Upper lobe of left lung (tissue), 6 donors: ENCODE data around the gene UQCC2. TPM values are rescaled to one million over a fixed set of nuclear protein-coding genes. Genes with fewer than 3 reads are reported as not detected.

Experiments used
- ATAC-seq, 2 donors: fragments of 200-7000 bp; cut with Tn5 transposase; one replicate each; pipeline ENCODE4 v1.9.1; 2022; ENCODE audit warnings: mild to moderate bottlenecking in 2 of 2, moderate library complexity in 2 of 2; ENCODE audit not compliant: low FRiP score in 2 of 2
- DNase-seq, 2 donors: peaks; one replicate each; pipeline ENCODE4 v3.0.0-alpha.2; 2019 to 2020
- H3K27ac ChIP-seq, 4 donors: fragments of 200-600 bp; sonication (generic); one replicate each; pipeline ENCODE4 v1.5.1; 2016 to 2019
- H3K27me3 ChIP-seq, 4 donors: fragments of 200-600 bp; sonication (generic); one replicate each; pipeline ENCODE4 v1.5.1; 2017 to 2019
- H3K36me3 ChIP-seq, 4 donors: fragments of 200-600 bp; sonication (generic); one replicate each; pipeline ENCODE4 v1.5.1; 2016 to 2019
- H3K4me1 ChIP-seq, 4 donors: fragments of 200-600 bp; sonication (generic); one replicate each; pipeline ENCODE4 v1.5.1; 2018 to 2019
- H3K4me3 ChIP-seq, 4 donors: fragments of 200-600 bp; sonication (generic); one replicate each; pipeline ENCODE4 v1.5.1; 2017 to 2019; ENCODE audit warnings: mild to moderate bottlenecking in 2 of 4, moderate library complexity in 1 of 4
- H3K9me3 ChIP-seq, 4 donors: fragments of 200-600 bp; sonication (generic); one replicate each; pipeline ENCODE4 v1.5.1; 2018 to 2019
- EP300 ChIP-seq, 4 donors: sonication (generic); formaldehyde crosslinking; IDR thresholded peaks; one replicate each; pipeline ENCODE4 v1.5.1; 2017; ENCODE audit warnings: antibody characterized with exemption in 4 of 4, control low read depth in 2 of 4
- POLR2A ChIP-seq, 4 donors: fragments of 450-650 bp; IDR thresholded peaks; one replicate each; pipeline ENCODE4 v1.5.1; 2016 to 2017; ENCODE audit warnings: antibody characterized with exemption in 4 of 4, mild to moderate bottlenecking in 2 of 4
- POLR2AphosphoS5 ChIP-seq, 2 donors: sonication (generic); formaldehyde crosslinking; IDR thresholded peaks; one replicate each; pipeline ENCODE4 v1.5.1; 2017; ENCODE audit warnings: antibody characterized with exemption in 2 of 2
- WGBS, 2 donors: methylation state at CpG; one replicate each; pipeline ENCODE4 v1.1.5; 2017 to 2018; 5-methylcytosine and 5-hydroxymethylcytosine counted together
- total RNA-seq, 6 donors: library from RNA; depleted of rRNA in 4 of 6; stranded (reverse); fragments of >200 nt in 4 of 6; gene quantifications; one replicate each; pipeline versions ENCODE4 v1.1.0 to v1.2.1, GENCODE V29; 2016 to 2021
- TF ChIP-seq, protein P1 (sequence below), 6 experiments: fragments of 450-650 bp in 4 of 6; fragments of 200-600 bp in 2 of 6; sonication (generic) in 2 of 6; IDR thresholded peaks; one replicate each; pipeline ENCODE4 v1.5.1; 2016 to 2019; ENCODE audit warnings: antibody characterized with exemption in 6 of 6
- donor health status: DM: no; HTN: no; CAD: no; lungs with moderate emphysema.
- donor health status: DM: no; HTN: yes; CAD: no; lungs with severe emphysema.

The UQCC2 gene
- total RNA-seq, 6 donors from 2014 or later, result 8.9 to 53.0 (median 18.2) TPM

GRCh38 chr6:33726696-33727095 lies 15.2 kb upstream of the UQCC2 start:
- no peak overlapping the region for H3K27ac ChIP-seq
- peaks cover 0 to 5% (median 3%) of the 10 kb centered on the region in 4 donors for H3K4me1 ChIP-seq
- 92 to 98% methylated on average over 14 to 15 of the region's 15 CpGs for WGBS, 2 donors
- ATAC-seq, result no peak
- no peak for DNase-seq
- no peaks in the 10 kb centered on the region for H3K27me3 ChIP-seq
- no peaks in the 10 kb centered on the region for H3K9me3 ChIP-seq
- no peak overlapping the region for H3K4me3 ChIP-seq
- H3K36me3 ChIP-seq, result peaks cover 0 to 3% (median 0%) of the 10 kb centered on the region in 4 donors
- TF ChIP-seq POLR2A (IDR thresholded peaks at IDR 0.05), result no peak
- TF ChIP-seq, protein P1, sequence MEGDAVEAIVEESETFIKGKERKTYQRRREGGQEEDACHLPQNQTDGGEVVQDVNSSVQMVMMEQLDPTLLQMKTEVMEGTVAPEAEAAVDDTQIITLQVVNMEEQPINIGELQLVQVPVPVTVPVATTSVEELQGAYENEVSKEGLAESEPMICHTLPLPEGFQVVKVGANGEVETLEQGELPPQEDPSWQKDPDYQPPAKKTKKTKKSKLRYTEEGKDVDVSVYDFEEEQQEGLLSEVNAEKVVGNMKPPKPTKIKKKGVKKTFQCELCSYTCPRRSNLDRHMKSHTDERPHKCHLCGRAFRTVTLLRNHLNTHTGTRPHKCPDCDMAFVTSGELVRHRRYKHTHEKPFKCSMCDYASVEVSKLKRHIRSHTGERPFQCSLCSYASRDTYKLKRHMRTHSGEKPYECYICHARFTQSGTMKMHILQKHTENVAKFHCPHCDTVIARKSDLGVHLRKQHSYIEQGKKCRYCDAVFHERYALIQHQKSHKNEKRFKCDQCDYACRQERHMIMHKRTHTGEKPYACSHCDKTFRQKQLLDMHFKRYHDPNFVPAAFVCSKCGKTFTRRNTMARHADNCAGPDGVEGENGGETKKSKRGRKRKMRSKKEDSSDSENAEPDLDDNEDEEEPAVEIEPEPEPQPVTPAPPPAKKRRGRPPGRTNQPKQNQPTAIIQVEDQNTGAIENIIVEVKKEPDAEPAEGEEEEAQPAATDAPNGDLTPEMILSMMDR (IDR thresholded peaks at IDR 0.05), result no peak
- TF ChIP-seq POLR2AphosphoS5 (IDR thresholded peaks at IDR 0.05), result no peak
- no peak for TF ChIP-seq EP300 (IDR thresholded peaks at IDR 0.05)

- Histone ChIP-seq H3K4me1 (peaks cover 0 to 5% (median 2%) of the 10 kb centered on the region in 4 donors), H3K9me3 (no peaks in the 10 kb centered on the region), H3K27ac (no peak overlapping the region), H3K27me3 (no peaks in the 10 kb centered on the region), H3K36me3 (peaks cover 0 to 2% (median 0%) of the 10 kb centered on the region in 4 donors), H3K4me3 (no peak overlapping the region)
- WGBS, 2 donors, result 85 to 92% methylated on average over 7 of the region's 7 CpGs
- TF ChIP-seq POLR2AphosphoS5 (IDR thresholded peaks at IDR 0.05) (no peak), POLR2A (IDR thresholded peaks at IDR 0.05) (no peak), EP300 (IDR thresholded peaks at IDR 0.05) (no peak)
- TF ChIP-seq, protein P1 (IDR thresholded peaks at IDR 0.05), result no peak
- DNase-seq, result no peak
- no peak for ATAC-seq
These were observed 14.6 kb upstream of the UQCC2 start for GRCh38 chr6:33725891-33726673.

DNA sequence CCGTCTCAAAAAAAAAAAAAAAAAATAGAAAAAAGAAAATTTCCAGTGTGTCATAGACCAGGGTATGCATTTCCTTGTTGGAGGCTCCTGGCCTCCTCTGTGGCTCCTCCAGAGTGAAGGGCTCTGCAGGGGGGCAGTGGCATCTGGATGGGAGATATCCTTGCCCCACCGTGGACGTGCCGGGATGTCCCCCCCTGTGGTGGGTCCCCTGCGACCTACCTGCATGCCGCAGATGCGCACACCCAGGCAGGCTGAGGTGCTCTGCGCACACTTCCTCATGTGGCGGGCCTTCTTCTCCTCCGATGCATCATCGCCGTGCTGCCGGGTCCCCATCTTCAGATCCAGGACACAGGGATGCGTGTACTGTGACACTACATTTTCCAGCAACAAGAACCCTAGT lies 13.7 kb upstream of the UQCC2 start:
- Histone ChIP-seq H3K9me3 (no peaks in the 10 kb centered on the region), H3K27ac (no peak overlapping the region), H3K4me1 (peaks cover 0 to 9% (median 1%) of the 10 kb centered on the region in 4 donors), H3K36me3 (no peaks in the 10 kb centered on the region), H3K4me3 (no peak overlapping the region), H3K27me3 (no peaks in the 10 kb centered on the region)
- ATAC-seq, result no peak
- DNase-seq, result no peak
- 90 to 91% methylated on average over 13 to 14 of the region's 14 CpGs for WGBS, 2 donors
- TF ChIP-seq EP300 (IDR thresholded peaks at IDR 0.05) (no peak), POLR2A (IDR thresholded peaks at IDR 0.05) (no peak), POLR2AphosphoS5 (IDR thresholded peaks at IDR 0.05) (no peak)
- TF ChIP-seq, protein P1 (IDR thresholded peaks at IDR 0.05), result no peak

DNA sequence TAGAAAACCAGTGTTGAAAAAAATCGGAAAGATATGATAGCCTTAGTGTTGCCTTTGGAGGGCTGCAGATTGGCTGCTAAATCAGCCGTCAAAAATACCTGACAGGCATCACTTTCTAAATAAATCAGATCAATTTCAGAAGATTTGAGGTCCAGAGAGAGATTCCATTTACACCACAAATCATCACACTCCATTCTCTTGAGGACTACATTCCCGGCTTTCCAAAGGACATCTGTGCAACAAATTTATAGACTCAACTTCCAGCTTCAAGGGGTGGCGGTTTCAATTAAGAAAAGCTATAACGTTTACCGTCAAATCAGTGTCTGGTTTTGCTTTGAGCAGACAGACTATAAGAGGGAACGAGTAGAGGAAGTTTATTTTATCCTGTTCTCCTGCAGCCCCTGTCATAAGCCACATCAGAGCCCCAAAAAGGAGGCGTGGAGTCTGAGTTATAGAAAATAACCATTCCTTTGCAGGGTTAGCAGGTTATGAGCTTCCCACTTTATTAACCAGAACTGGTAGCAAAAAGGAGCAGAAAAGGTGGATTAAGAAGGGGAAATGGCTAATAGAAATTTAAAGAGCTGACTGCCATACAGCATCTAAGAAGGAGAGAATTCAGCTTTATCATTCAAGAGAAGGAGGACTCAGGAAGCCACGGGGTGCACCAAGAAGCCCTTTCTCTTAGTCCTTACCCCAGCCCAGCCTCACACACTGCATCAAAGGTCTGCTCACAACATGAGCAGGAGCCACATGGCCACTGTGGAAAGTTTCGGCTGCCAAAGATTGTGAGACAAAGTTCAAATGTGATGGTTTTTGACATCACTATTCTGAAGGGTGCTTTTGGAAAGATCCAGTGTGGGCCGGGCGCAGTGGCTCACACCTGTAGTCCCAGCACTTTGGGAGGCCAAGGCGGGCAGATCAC lies 12.9 kb upstream of the UQCC2 start:
- Histone ChIP-seq H3K4me1 (peaks cover 0 to 9% (median 4%) of the 10 kb centered on the region in 4 donors), H3K27ac (no peak overlapping the region), H3K27me3 (no peaks in the 10 kb centered on the region), H3K4me3 (no peak overlapping the region), H3K36me3 (no peaks in the 10 kb centered on the region), H3K9me3 (no peaks in the 10 kb centered on the region)
- ATAC-seq (no peak), DNase-seq (no peak)
- WGBS, 2 donors, result 66 to 68% methylated on average over 13 of the region's 13 CpGs
- TF ChIP-seq EP300 (IDR thresholded peaks at IDR 0.05), result no peak
- TF ChIP-seq, protein P1 (IDR thresholded peaks at IDR 0.05), result no peak
- TF ChIP-seq POLR2A (IDR thresholded peaks at IDR 0.05), result no peak
- TF ChIP-seq POLR2AphosphoS5 (IDR thresholded peaks at IDR 0.05), result no peak
